ENCODE results near the gene GRIK2. TPM values are rescaled to one million over a fixed set of nuclear protein-coding genes. Genes with fewer than 3 reads are reported as not detected.

The GRIK2 gene
- total RNA-seq, 1 experiment from 2014 or later: 0.70 TPM

DNA sequence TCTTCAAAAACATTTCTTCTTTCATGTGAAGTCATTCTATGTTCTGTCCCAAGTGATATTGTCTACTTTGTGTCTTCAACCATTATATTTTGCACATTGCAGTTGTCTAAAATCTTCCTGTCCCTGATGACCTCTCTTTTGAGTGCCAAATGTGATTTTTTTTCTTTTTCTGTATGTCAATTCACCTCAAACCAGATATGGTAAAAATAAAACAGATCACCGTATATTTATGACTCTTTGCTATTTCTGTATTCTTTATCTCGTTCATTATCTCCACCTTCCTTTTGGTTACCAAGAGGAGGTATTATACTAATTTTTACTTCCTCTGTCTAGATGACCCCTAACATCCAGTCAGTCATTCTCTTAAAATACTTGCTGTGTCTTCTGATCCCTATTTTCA lies 165.2 kb downstream of the GRIK2 start:
- Histone ChIP-seq H4K91ac (ENCODE audit: insufficient read length, low read depth, low read length) (no peak overlapping the region), H3K9me3 (ENCODE audit: control insufficient read depth, low read depth, low read length) (no peaks in the 10 kb centered on the region), H2BK20ac (ENCODE audit: low read depth, low read length, poor library complexity, severe bottlenecking) (no peak overlapping the region), H2AFZ (ENCODE audit: low read length) (no peak overlapping the region), H2BK5ac (ENCODE audit: insufficient read length, low read length) (no peak overlapping the region), H2BK15ac (ENCODE audit: low read depth, low read length) (no peak overlapping the region), H3K18ac (ENCODE audit: insufficient read length, low read depth, low read length) (no peak overlapping the region), H3K14ac (ENCODE audit: insufficient read depth, low read length) (no peak overlapping the region), H4K5ac (ENCODE audit: insufficient read length, low read depth, low read length) (no peak overlapping the region), H3K4me2 (ENCODE audit: insufficient read depth, insufficient read length, low read length) (no peak overlapping the region), H2BK120ac (ENCODE audit: low read depth, low read length, poor library complexity, severe bottlenecking) (no peak overlapping the region), H3K4ac (ENCODE audit: low read depth, low read length) (no peak overlapping the region), H3K23ac (ENCODE audit: insufficient read length, low read depth, low read length) (no peak overlapping the region), H4K20me1 (ENCODE audit: control insufficient read depth, insufficient read depth, insufficient read length) (no peaks in the 10 kb centered on the region), H3K27ac (ENCODE audit: insufficient read length, low read depth, low read length) (no peak overlapping the region), H3K79me1 (ENCODE audit: insufficient read depth, low read depth, low read length, poor library complexity, severe bottlenecking) (no peaks in the 10 kb centered on the region), H3K27me3 (ENCODE audit: insufficient read depth, low read length) (no peaks in the 10 kb centered on the region), H3K23me2 (ENCODE audit: insufficient read length, low read depth, low read length, poor library complexity, severe bottlenecking) (no peaks in the 10 kb centered on the region), H4K8ac (replicated peaks; ENCODE audit: insufficient read length, low read depth, low read length) (no peak overlapping the region), H3K4me1 (ENCODE audit: insufficient read depth, low read length) (no peaks in the 10 kb centered on the region), H2BK12ac (ENCODE audit: insufficient read length, low read depth, low read length) (no peak overlapping the region), H3K9ac (ENCODE audit: extremely low read depth, insufficient read length, low read length) (no peak overlapping the region), H3K56ac (ENCODE audit: insufficient read length, low read depth, low read length) (no peak overlapping the region), H2AK5ac (ENCODE audit: insufficient read length, low read length) (no peak overlapping the region), H3K79me2 (ENCODE audit: insufficient read depth, low read length) (no peaks in the 10 kb centered on the region), H3T11ph (ENCODE audit: low read length) (no peak overlapping the region)
- no peak overlapping the region; a peak in 1 of 7 replicates for H3K27ac Mint-ChIP-seq
- peaks cover 13 to 17% of the 10 kb centered on the region in 2 experiments for H3K4me1 Mint-ChIP-seq
- no peaks in the 10 kb centered on the region for H3K27me3 Mint-ChIP-seq (ENCODE audit: low read depth)
- H3K36me3 Mint-ChIP-seq (ENCODE audit: insufficient read depth in 1 of 3, low read depth in 3 of 3): no peaks in the 10 kb centered on the region
- no peaks in the 10 kb centered on the region for H3K9me3 Mint-ChIP-seq
- WGBS (ENCODE audit: extremely low coverage, insufficient read length, low lambda C conversion rate): no CpG with 5 or more reads among the region's 2 CpGs
- no peak overlapping the region for H3K4me3 Mint-ChIP-seq
- DNase-seq: no peak
- TF ChIP-seq, protein P1, sequence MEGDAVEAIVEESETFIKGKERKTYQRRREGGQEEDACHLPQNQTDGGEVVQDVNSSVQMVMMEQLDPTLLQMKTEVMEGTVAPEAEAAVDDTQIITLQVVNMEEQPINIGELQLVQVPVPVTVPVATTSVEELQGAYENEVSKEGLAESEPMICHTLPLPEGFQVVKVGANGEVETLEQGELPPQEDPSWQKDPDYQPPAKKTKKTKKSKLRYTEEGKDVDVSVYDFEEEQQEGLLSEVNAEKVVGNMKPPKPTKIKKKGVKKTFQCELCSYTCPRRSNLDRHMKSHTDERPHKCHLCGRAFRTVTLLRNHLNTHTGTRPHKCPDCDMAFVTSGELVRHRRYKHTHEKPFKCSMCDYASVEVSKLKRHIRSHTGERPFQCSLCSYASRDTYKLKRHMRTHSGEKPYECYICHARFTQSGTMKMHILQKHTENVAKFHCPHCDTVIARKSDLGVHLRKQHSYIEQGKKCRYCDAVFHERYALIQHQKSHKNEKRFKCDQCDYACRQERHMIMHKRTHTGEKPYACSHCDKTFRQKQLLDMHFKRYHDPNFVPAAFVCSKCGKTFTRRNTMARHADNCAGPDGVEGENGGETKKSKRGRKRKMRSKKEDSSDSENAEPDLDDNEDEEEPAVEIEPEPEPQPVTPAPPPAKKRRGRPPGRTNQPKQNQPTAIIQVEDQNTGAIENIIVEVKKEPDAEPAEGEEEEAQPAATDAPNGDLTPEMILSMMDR (conservative IDR thresholded peaks at IDR 0.05): no peak

Measured in H9 (cell line).